Activated effector memory CD4-positive, alpha-beta T cell treated with anti-CD3 and anti-CD28 coated beads, Interleukin-2, amount 50 U/mL, for 16 hours (primary cell): ENCODE results near the gene TIMM17B.

ENCODE experiments used
- DNase-seq: peaks from one replicate; pipeline ENCODE4 v3.0.0-alpha.2; 2020

Gene TIMM17B

DNA sequence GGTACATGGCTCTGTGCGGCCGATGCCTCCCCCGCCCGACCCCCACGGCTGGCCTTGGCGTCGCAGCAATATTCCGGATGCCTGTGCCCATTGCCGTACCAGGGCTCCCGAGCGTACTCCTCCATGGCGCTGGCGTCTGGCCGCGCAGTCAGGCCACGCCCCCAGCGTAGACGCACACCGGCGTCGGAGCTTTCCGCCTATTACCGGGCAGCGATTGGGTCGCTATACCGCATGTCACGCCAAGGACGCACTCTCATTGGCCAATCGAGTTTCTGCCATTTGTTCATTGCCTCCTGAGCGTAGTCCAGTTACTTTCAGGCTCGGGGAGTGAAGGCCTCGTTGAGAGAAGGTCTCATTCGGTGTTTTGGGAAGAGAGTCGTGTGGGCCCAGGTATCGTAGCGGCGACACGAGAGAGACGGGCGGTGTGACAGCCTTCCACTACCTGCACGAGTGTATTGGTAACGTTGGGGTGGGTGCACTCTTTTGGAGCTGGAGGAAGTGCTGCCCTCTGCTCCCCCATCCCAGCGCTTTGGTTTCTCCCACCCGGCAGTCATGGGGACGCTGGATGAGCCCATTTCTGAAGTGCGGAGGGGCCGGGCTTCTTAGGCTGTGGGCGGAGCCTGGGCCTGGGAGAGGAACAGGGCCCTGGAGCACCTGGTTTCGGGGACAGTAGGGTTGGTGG lies at the start of gene TIMM17B, which contains the start of gene PQBP1:
TIMM17B (minus strand) TSS at position 144 of the 682 bp plus-strand sequence; CDS start at position 125, 19 bp downstream.
PQBP1 (plus strand) TSS at position 306 of the 682 bp plus-strand sequence. CDS start 580 bp downstream, outside the sequence.
- DNase-seq: peak; percentile 95

DNA sequence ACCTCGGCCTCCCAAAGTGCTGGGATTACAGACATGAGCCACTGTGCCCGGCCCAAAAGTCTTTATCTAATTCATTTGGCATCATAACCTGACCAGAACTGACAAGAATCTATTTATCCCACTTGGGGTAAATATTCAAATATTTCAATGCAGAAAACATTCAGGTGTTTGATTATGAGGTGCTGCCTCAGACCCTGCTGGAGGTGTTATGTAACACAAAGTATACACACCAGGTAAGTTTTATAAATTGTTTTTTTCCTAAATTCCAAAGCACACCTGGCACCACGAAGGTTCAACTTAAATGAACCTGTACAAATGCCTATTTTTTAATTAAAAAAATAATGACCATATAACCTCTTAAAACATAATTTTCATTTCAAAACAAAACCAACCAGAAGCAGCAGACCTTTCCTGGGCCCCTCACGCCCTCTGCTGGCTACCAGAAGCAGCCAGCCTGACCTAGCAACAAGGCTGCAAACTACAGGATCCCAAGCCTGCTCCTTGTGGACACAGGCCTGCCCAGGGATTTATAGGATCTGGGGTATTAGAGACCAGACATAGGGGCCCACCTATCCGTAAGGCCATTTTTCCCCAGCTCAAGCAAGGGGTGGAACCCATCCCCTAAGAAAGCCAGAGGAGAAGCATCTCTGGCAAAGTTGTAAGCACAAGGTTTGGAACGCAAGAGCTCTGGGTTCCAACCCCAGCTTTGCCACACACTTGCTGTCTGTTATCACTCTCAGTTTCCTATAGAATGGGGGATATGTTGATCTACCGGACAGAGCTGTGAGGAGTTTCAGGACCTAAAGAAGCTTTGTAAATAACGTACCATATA lies 48.2 kb upstream of the TIMM17B start:
- peak; percentile 81 for DNase-seq

- DNase-seq: no peak
Measured at GRCh38 chrX:48942895-48943294, 45.3 kb upstream of the TIMM17B start.

DNA sequence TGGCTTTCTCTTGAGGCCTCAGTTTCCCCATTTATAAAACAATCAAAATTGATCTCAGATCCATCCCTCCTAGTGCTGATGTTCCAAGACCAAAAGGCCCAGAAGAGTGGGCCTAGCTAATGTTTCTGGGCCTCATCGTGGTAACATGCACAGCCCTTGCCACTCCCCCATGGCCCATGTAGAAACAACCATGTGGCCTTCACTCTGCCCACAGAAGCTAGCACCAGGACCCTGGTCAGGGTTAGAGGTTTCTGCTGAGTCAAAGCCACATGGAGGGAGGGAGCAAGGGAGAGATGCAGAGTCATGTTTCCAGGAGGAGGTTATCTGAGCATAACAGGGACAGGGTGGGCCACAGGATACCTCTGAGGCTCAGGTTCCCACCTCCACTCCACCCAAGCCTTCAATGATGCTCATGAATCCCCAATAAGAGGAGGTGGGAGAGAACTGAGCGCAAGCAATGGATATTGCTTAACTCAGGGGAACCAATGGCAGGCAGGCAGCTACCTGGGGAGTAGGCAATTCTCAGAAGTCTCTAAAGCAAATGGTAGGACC lies 42.9 kb upstream of the TIMM17B start:
- no peak for DNase-seq

GRCh38 chrX:48939524-48940228 lies 42.1 kb upstream of the TIMM17B start:
- DNase-seq: no peak

DNA sequence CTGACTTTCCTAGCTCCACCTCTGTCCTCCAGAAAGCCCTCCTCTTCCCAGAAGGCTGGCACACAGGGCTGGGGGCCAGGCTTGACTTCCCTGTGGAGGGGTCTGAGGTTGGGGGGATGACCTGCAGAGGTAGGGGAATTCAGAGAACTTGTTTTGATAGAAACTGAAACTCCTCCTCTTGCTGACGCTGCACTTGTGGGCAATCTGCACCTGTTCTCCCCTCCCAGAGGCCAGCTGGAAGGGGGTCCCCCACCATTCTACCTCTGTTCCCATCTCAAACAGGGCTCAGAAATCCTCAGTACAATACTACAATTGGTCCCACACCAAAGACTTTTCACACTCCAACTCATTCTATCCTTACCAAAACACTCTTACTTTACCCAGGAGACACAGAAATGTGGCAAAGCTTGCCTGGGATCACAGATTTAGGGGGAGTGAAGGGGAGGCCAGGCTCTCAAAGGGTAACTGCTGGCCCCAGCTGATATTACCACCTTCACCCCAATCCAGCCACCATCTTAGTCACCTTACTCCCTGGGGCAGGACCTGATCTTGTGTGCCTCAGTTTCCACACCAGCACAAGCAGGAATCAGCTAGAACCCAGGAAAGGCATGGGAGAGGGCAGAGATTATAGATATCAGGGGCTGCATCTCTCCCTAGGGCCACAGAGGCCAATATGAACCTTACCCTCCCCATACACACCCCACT lies 41.3 kb upstream of the TIMM17B start:
- DNase-seq: peak; percentile 89

- DNase-seq: peak; percentile 94
Measured at GRCh38 chrX:48937054-48937907, 39.7 kb upstream of the TIMM17B start.

- DNase-seq: no peak
Measured at GRCh38 chrX:48936429-48937053, 39.0 kb upstream of the TIMM17B start.

GRCh38 chrX:48935301-48935670 lies 37.7 kb upstream of the TIMM17B start:
- DNase-seq: no peak

- no peak for DNase-seq
Measured at GRCh38 chrX:48934581-48935300, 37.2 kb upstream of the TIMM17B start.

GRCh38 chrX:48933757-48934156 lies 36.2 kb upstream of the TIMM17B start:
- no peak for DNase-seq

DNA sequence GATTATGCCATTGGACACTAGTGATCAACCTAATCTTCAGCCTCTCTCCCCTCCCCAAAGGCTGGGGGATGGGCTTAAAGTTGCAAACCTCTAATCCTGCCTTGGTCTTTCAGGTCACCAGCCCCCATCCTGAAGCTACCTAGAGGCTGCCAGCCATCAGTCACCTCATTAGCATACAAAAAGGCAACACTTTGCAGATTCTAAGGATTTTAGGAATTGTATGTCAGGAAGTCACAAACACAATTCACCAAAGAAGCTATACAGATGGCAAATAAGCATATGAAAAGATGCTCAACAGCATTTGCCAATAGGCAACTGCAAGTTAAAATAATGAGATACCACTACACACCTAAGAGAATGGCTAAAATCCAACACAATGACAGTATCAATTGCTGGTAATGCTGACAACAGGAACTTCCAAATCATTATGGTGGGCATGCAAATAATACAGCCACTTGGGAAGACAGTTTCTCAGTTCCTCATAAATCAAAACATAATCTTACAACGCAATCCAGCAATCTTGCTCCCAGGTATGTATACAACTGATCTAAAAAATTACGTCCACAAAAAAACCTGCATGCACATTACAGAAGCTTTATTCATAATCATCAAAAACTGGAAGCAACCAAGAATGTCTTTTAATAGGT lies 30.3 kb upstream of the TIMM17B start:
- no peak for DNase-seq

- DNase-seq: no peak
Measured at GRCh38 chrX:48927123-48927522, 29.6 kb upstream of the TIMM17B start.

- DNase-seq: no peak
Measured at GRCh38 chrX:48924270-48924669, 26.7 kb upstream of the TIMM17B start.

GRCh38 chrX:48923771-48924170 lies 26.2 kb upstream of the TIMM17B start:
- DNase-seq: no peak

DNA sequence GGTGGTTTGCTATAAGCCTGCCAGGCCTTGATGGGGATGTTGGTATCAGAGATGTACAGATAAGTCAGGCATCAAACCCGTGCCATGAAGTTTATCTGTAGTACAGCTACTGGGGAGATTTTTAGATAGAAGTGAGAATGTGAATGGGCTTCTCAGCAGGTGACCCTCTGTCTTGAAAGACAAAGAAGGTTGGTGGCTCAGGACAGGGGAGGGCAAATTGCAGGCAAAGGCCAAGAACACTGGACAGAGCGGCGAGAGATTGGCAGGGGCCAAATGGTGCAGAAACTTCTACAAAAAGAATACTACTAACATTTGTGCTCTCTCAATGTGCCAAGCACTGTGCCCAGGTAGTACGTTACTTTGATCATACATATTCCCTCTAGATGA lies 23.1 kb upstream of the TIMM17B start:
- no peak for DNase-seq

GRCh38 chrX:48919947-48920717 lies 22.6 kb upstream of the TIMM17B start:
- DNase-seq: peak; percentile 75

- DNase-seq: peak; percentile 80
Measured at GRCh38 chrX:48919360-48919841, 21.8 kb upstream of the TIMM17B start.
